Measurements from ENCODE around the gene ZSWIM1.

GRCh38 chr20:45907219-45907948 is 26.4 kb downstream of the ZSWIM1 start:
- no peak for TF ChIP-seq EP300 (IDR thresholded peaks at IDR 0.05)
- no peak for TF ChIP-seq CTCF (IDR thresholded peaks at IDR 0.05)
- TF ChIP-seq POLR2AphosphoS5 (IDR thresholded peaks at IDR 0.05) = no peak

Measured in sigmoid colon (tissue), 4 donors.